Activated naive CD4-positive, alpha-beta T cell (primary cell): ENCODE results near the gene SULT2B1.
"Not testable (repeated sequence)": the region's sequence is repeated elsewhere in the genome, so short reads cannot be mapped to it uniquely, and the experiment has no call there.

Source experiments
- DNase-seq, 4 experiments: peaks; one replicate each; lab custom pipeline; 2025; lab: John Stamatoyannopoulos, UW

Gene SULT2B1

DNA sequence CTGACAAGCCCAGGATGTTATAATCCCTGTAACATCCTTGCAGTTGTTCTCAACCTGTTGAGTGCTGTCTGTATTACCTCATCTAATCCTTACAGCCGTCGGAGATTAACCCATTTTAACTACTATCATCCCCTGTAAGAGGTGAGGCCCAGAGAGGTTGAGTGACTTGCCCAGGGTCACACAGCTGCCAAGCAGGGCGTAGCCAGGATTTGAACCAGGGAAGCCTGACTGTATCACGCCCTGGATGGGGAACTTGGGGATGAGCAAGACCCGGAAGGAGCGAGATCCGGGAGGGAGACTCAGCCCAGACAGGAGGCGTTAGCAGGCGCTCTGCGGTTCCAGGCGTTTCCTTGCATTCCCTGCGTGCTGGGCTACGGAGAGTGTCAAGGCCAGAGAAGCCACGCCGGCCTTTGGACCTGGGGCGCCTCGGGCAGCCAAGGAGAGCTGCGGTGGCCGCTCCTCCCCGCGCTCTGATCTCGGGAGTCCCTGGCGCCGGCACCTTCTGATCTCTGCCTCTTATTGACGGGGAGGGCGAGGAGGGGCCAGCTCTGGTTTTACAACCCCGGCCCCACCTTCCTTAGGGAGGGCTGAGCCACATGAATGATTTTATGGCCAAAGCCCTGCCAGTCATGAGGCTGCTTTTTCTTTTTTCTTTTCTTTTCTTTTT lies 6.2 kb downstream of the SULT2B1 start:
- DNase-seq: no peak

DNA sequence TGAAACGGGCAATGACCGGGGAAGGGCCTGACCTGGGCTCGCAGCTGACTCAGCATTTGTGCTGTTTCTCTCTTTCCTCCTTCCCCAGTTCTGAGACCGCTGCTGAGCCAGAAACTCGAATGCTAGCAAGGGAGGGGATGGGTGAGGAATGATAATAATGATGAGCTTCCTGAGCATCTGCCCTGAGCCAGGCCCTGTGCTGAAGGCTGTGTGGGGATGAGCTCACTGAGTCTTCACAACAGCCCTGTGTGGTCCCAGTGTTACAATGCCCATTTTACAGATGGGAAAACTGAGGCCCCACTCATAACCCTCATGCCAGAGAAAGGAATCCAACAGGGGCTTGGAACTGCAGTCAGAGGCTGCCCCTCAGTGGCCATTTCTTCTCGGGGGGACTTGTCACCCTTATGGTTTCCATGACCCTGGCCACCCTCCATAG lies 8.1 kb downstream of the SULT2B1 start:
- no peak for DNase-seq

DNA sequence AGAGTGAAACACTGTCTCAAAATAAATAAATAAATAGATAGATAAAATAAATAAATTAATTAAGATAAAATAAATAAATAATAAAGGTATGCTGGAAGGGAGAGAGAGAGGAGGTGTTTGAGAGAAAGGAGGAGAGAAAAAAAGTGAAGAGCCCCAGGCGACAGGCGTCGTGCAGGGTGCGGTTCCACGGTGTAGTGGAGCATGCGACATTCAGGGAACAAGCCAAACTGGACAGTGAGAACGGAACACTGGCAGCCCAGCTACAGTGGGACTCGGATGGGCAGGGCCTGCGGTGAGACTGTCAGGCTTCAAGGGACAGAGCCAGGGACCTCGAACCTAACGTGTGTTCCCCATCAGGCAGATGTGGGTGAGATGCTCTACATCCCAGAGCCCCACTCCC lies 9.4 kb downstream of the SULT2B1 start:
- no peak for DNase-seq

DNA sequence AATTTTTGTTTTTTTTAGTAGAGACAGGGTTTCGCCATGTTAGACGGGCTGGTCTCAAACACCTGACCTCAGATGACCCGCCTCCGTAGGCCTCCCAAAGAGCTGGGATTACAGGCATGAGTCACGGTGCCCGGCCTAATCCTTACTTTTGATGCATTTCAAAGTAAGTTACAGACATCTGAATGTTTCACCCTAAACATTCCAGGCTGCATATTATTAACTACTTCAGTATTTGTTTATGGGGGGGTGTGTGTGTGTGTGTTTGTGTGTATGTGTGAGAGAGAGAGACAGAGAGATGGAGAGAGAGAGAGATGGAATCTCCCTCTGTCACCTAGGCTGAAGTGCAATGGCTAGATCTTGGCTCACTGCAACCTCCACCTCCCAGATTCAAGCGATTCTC lies 13.1 kb downstream of the SULT2B1 start:
- DNase-seq: no peak

DNA sequence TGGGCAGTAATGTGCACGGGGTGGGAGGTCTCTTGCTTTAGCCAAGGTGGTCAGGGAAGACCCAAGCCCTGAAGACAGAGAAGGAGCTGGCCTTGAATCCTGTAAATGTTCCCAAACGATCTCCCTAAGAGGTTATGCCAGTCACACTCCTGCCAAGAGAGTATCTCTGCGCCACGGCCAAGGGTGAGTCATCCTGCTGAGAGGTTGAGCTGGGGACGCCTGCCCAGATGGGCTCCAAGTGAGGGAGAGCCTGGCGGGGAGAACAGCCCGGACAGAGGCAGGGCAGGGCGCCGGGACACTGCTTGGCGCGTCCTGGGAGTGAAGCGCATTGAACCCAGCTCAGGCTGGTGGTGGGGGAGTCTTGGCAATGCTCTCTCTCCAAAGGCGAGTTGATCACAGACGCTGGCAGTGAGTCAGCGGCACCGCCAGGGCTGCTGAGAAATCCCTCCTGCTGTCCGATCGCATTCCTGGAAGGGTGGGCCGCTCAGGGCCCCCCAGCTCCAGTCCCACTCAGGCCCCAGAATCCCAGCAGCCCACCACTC lies 16.4 kb downstream of the SULT2B1 start:
- no peak for DNase-seq

DNA sequence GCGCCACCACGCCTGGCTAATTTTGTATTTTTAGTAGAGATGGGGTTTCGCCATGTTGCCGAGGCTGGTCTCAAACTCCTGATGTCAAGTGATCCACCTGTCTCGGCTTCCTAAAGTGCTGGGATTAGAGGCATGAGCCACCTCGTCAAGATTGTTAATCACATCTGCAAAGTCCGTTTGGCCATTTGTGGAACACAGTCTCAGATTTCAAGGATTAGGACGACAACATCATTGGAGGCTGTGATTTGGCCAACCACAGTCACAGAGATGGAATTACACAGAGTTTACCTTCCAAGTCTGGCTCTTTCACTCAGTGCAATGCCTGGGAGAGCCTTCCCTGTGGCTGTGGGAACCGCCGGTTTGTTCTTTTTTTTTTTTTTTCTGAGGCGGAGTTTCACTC lies 17.8 kb downstream of the SULT2B1 start:
- no peak for DNase-seq

DNA sequence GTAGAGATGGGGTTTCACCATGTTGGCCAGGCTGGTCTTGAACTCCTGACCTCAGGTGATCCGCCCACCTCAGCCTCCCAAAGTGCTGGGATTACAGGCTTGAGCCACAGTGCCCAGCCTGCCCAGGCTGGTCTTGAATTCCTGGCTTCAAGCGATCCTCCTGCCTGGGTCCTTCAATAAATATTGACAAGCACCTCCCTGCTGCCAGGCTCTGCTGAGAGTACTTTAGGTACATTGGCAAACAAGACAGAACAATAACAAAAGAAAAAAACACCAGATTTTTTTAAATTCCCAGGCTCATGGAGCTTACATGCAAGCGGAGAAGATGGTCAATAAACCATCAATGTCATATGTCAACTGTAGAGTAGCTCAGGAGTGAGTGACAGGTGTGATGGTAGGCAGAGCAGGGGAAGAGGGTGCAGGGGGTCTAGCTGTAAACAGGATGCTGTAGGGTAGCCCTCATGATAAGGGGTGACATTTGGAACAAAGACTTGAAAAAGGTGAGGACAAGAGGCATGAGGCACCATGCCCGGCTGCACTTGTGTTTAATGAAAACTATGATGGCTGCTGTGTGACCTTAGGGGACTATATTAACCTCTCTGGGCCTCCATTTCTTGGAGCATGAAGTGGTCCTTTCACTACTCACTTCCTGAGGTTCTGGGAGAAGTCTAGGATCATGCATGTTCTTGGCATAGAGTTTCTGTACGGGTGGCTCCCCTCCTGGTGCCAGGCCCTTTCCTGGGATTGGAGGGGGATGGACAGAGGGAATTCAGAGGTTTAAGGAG lies 19.6 kb downstream of the SULT2B1 start:
- DNase-seq: no peak

DNA sequence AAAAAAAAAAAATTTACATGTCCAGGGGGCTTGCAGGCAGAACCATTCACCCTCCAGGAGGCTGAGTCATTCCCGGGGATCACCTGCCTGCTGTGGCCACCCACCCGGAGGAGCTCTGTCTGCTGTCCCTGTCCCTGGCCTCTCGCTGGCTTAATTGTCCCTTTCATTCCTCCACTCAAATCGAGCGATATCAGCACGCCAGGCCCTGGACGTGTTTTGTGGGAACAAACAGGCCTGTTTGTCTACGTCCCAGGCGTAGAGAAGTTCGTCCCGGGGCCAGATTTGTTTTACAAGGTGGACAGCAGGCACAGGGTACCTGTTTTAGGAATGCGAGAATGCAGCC lies 21.2 kb downstream of the SULT2B1 start:
- DNase-seq: no peak

DNA sequence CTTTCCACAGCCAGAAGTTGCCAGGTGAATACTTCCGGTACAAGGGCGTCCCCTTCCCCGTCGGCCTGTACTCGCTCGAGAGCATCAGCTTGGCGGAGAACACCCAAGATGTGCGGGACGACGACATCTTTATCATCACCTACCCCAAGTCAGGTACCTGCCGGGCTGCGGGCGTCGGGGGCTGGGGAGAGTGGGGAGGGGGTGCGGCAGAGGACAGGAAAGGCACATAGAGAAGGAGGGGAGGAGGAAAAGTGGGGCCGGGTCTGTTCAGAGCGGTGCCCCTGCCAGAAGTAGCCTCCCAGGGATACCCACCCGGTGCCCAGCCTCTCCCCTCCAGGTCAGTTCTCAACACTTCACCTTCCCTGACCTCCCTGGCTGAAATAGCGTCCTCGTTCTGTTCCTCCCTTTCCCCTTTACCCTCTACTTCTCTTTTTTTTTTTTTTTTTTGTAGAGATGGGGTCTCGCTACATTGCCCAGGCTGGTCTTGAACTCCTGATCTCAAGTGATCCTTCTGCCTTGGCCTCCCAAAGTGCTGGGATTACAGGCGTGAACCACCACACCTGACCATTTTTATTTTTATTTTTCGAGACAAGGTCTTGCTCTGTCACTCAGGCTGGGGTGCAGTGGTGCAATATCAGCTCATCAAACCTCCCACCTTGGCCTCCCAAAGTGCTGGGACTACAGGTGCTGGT lies 24.1 kb downstream of the SULT2B1 start:
- DNase-seq: no peak

DNA sequence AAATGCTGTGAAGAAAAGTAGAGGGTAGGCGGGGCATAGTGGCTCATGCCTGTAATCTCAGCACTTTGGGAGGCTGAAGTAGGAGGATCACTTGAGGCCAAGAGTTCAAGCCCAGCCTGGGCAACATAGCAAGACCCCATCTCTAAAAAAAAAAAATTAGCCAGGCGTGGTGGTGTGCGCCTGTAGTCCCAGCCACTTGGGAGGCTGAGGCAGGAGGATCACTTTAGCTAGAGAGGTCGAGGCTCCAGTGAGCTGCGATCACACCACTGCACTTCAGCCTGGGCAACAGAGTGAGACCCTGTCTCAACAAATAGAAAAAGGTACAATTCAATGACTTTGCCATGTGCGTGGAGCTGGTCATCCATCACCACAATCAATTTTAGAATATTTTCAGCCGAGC lies 25.9 kb downstream of the SULT2B1 start:
- DNase-seq: not testable (repeated sequence)

DNA sequence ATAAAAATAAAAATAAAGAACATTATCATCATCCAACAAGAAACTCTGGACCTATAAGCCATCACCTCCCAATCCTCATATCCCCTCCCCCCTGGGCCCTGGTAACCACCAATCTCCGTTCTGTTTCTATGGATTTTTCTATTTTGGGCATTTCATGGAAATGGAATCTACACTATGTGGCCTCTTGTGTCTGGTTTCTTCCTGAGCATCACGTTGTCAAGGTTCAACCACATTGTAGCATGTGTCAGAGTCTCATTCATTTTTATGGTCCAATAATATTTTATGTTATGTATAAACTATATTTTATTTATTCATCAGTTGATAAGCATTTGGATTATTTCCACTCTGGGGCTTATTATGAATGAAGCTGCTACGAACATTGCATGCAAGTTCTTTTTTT lies 26.9 kb downstream of the SULT2B1 start:
- DNase-seq: no peak

DNA sequence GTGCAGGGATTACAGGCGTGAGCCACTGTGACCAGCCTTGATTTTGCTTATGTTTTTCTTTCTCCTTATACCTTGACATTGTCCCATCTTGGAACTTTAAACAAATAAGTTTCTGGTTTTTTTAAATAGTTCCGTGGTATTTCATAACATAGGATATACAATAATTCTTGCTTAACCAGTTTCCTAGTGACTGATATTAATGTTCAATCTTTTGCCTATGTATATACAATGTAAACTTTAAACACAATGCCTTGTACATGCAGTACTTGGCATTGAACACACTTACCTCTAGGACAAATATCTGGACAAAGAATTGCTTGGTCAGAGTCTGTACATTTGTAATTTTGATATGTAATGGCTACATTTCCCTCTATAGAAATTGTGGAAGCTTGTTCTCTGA lies 30.2 kb downstream of the SULT2B1 start:
- DNase-seq: no peak

DNA sequence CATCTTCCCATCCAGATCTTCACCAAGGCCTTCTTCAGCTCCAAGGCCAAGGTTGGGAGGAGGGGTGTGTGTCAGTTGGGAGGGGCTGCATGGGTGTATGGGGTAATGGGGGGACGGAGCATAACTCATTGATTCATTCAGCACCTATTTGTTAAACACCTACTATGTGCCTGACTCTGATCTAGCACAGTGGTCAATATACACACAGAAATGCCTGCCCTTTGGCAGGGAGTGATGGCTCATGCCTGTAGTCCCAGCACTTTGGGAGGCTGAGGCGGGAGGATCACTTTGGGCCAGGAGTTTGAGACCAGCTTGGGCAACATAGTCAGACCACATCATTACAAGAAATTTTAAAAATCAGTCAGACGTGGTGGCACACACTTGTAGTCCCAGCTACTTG lies 35.4 kb downstream of the SULT2B1 start:
- no peak for DNase-seq

DNA sequence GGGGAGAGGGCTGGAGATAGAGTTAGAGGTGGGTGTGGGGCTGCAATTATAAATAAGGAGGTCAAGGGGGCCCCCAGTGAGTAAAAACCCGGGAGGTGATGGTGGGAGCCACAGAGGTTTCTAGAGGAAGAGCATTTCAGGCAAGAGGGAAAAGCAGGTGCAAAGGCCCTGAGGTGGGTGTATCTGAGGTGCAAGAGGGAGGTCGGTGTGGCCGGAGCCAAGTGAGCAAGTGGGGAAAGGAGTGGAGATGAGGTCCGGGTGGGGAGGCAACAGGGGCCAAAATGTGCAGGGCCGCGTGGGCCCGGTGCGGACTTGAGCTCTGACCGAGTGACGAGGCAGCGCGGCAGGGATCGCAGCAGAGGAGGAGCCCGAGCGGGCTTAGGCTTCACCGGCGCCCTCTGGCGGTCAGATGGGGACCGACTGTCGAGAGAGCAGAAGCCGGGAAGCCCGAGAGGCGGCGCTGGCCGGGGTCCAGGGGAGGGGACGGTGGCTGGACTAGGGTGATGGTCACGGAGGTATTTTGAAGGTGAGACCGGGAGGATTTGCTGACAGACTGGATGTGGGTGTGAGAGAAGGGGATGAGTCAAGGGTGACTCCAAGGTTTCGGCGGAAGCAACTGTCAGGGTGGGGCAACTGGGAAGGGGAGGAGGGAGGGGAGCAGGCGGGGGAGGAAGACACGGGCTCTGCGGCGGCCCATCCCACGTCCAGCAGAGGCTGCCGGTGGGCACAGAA lies 36.9 kb downstream of the SULT2B1 start:
- peak; percentile 75 to 87 (median 80) for DNase-seq

DNA sequence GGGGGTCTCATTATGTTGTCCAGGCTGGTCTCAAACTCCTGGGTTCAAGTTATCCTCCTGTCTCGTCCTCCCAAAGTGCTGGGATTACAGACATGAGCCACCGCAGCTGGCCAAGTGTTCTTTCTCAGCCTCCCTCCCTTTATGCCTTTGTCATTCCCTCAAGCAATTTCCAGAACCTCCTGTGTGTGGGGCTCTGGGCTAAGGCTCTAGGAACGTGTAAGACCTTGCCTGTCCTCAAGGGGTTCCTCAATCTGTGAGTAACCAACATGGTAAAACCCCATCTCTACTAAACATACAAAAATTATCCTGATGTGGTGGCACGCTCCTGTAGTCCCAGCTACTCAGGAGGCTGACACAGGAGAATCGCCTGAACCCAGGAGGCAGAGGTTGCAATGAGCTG lies 39.0 kb downstream of the SULT2B1 start:
- DNase-seq: no peak

DNA sequence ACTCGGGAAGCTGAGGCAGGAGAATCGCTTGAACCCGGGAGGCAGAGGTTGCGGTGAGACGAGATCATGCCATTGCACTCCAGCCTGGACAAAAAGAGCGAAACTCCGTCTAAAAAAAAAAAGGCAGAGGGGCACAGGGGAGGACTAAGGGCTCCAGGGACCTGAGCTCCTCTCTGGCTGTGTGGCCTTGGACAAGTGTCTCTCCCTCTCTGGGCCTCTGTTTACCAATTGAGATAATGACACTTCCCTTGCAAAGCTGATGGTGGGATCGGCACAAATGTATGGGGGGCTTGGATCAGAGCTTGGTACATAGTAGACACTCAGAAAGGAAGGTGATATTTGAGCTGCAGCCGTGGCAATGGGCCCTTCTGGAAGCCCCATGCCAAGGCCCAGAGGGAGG lies 43.2 kb downstream of the SULT2B1 start:
- no peak for DNase-seq

DNA sequence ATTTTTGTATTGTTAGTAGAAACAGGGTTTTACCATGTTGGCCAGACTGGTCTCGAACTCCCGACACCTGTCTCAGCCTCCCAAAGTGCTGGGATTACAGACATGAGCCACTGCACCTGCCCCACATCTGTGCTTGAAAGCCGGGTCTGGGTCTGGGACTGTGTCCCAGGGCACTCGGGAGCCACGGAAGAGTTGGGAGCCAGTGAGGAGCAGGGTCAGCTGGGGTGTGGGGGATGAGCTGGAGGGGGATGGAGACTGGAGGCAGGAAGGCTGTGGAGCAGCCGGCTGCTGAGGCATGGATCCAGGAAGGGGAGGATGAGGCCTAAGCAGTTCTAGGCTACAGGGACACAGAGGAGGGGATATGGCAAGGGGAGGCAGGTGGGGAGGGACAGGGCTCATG lies 43.9 kb downstream of the SULT2B1 start:
- DNase-seq: no peak

DNA sequence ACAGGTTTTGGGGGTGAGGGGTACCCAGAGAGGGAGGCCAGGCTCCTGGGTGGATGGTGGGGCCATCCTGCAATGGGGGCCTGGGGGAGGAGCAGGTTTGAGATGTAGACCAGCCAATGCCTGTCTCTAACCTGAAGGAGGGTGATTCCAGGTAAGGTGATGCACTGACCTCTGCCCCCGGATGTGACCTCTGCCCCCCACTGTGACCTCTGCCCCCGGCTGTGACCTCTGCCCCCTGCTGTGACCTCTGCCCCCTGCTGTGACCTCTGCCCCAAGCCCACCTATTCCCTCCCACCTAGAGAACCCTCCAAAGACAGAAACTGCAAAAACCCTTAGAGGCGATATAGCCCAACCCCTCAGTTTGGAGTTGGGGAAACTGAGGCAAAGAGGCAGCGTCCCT lies 44.3 kb downstream of the SULT2B1 start:
- no peak for DNase-seq

DNA sequence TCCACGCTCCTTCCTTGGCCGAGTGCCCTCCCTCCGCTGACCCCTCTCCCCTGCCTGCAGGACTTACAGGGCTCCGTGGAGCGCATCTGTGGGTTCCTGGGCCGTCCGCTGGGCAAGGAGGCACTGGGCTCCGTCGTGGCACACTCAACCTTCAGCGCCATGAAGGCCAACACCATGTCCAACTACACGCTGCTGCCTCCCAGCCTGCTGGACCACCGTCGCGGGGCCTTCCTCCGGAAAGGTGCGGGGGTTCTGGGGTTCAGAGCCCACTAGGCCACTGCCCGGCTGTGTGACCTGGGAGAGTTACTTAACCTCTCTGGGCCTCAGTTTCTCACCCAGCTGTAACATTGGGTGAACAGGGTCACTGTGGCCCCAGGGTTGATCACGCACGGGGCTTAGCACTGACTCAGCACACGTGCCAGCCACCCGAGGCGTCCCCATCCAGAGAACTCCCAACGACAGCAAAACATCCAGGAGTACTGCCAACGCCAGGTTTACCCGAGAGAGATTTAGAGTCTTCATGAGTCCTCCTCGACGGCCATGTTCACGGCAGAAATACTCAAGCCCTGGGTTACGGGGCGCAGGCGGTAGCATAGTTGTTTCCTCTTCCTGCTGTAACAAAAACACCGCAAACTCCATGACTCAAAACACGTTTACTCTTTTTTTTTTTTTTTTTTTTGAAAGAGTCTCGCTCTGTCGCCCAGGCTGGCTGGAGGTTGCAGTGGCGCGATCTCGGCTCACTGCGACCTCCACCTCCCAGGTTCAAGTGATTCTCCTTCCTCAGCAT lies 44.9 kb downstream of the SULT2B1 start:
- DNase-seq: peak in 1 of 4 experiments; percentile 12

DNA sequence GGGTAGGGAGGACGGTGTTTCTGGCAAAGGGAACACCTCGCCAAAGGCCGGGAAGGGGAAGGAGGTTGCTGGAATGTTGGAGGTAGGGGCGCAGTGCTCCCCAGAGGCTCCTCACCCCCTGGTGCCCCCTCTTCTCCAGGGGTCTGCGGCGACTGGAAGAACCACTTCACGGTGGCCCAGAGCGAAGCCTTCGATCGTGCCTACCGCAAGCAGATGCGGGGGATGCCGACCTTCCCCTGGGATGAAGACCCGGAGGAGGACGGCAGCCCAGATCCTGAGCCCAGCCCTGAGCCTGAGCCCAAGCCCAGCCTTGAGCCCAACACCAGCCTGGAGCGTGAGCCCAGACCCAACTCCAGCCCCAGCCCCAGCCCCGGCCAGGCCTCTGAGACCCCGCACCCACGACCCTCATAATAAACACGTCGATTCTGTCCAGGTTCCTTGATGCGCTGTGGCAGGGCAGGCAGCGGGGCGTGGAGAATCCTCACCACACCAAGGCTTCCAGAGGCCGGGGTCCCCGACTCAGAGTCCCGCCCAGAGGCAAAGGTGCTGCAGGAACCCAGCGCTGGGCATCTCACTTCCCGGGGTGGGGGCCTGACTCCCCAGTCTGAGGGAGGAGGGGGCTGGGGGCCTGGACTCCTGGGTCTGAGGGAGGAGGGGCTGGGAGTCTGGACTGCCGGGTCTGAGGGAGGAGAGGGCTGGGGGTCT lies 47.2 kb downstream of the SULT2B1 start:
- DNase-seq: no peak
